Thyroid gland (tissue), 4 donors: ENCODE measurements around the gene XIAP.

ENCODE experiments used
- CTCF ChIP-seq, 6 experiments: fragments of 200-600 bp in 3 of 6; fragments of 450-650 bp in 3 of 6; sonication (generic) in 3 of 6; IDR thresholded peaks; one replicate each; pipeline ENCODE4 v1.5.1; 2016 to 2019; ENCODE audit warnings: antibody characterized with exemption in 6 of 6, mild to moderate bottlenecking in 2 of 6, inconsistent platforms in 1 of 6, moderate library complexity in 1 of 6
- POLR2A ChIP-seq, 2 donors: fragments of 450-650 bp; IDR thresholded peaks; one replicate each; pipeline ENCODE4 v1.6.1; 2017; ENCODE audit warnings: antibody characterized with exemption in 2 of 2, mild to moderate bottlenecking in 2 of 2, moderate library complexity in 1 of 2

GRCh38 chrX:123917069-123917468 is 57.2 kb downstream of the XIAP start:
- TF ChIP-seq CTCF (IDR thresholded peaks at IDR 0.05) = no peak
- TF ChIP-seq POLR2A (IDR thresholded peaks at IDR 0.05) = no peak
